ENCODE measurements around the gene BTNL9. TPM values are rescaled to one million over a fixed set of nuclear protein-coding genes. Genes with fewer than 3 reads are reported as not detected.
"Not testable (repeated sequence)": the region's sequence is repeated elsewhere in the genome, so short reads cannot be mapped to it uniquely, and the experiment has no call there.

BTNL9 gene
- total RNA-seq, 3 donors from 2014 or later (not counting 1 experiment from before 2014, with no cell fraction given) = 0.54 TPM; not detected in 2

- H3K4me1 ChIP-seq (ENCODE audit: control insufficient read depth, insufficient read depth, low read length) = no peaks in the 10 kb centered on the region
- H3K36me3 ChIP-seq (ENCODE audit: control insufficient read depth, insufficient read depth, low read length) = no peaks in the 10 kb centered on the region
- DNase-seq (no peak), ATAC-seq (no peak)
- Mint-ChIP-seq H3K27me3 (ENCODE audit: low read depth in 2 of 2) (peaks cover 31 to 40% of the 10 kb centered on the region in 2 donors), H3K4me1 (no peaks in the 10 kb centered on the region), H3K27ac (no peak overlapping the region), H3K4me3 (no peak overlapping the region), H3K36me3 (no peaks in the 10 kb centered on the region), H3K9me3 (no peaks in the 10 kb centered on the region)
- TF ChIP-seq CTCF (IDR thresholded peaks at IDR 0.05) = no peak
- 58% methylated on average over 9 of the region's 10 CpGs for WGBS (ENCODE audit: insufficient coverage)
- peaks cover 9% of the 10 kb centered on the region for H3K27me3 ChIP-seq (ENCODE audit: control insufficient read depth, insufficient read depth, low read length)
- H3K4me3 ChIP-seq (ENCODE audit: low read length) = no peak overlapping the region
- H3K9me3 ChIP-seq (ENCODE audit: control insufficient read depth, insufficient read depth, low read length) = no peaks in the 10 kb centered on the region
- no peak overlapping the region for H3K27ac ChIP-seq (ENCODE audit: low read length)
- intact Hi-C loops (cut with micrococcal nuclease) = no loop called here
These were observed 47.2 kb downstream of the BTNL9 start for GRCh38 chr5:181087309-181087708.

GRCh38 chr5:181088289-181088688 lies 48.2 kb downstream of the BTNL9 start:
- H3K27me3 ChIP-seq (ENCODE audit: control insufficient read depth, insufficient read depth, low read length) = peaks cover 7% of the 10 kb centered on the region
- no peak overlapping the region for H3K27ac Mint-ChIP-seq

GRCh38 chr5:181092428-181092827 lies 52.4 kb downstream of the BTNL9 start:
- H3K27me3 Mint-ChIP-seq (ENCODE audit: low read depth in 2 of 2) = peaks cover 14 to 15% of the 10 kb centered on the region in 2 donors
- no peak for ATAC-seq
- no peaks in the 10 kb centered on the region for H3K4me1 Mint-ChIP-seq
- DNase-seq = no peak
- Histone ChIP-seq H3K27ac (ENCODE audit: low read length) (no peak overlapping the region), H3K4me1 (ENCODE audit: control insufficient read depth, insufficient read depth, low read length) (no peaks in the 10 kb centered on the region), H3K4me3 (ENCODE audit: low read length) (no peak overlapping the region), H3K27me3 (ENCODE audit: control insufficient read depth, insufficient read depth, low read length) (no peaks in the 10 kb centered on the region), H3K9me3 (ENCODE audit: control insufficient read depth, insufficient read depth, low read length) (no peaks in the 10 kb centered on the region), H3K36me3 (ENCODE audit: control insufficient read depth, insufficient read depth, low read length) (no peaks in the 10 kb centered on the region)
- 69% methylated on average over 7 of the region's 7 CpGs for WGBS (ENCODE audit: insufficient coverage)
- no peak overlapping the region for H3K4me3 Mint-ChIP-seq
- no peaks in the 10 kb centered on the region for H3K9me3 Mint-ChIP-seq
- TF ChIP-seq CTCF (IDR thresholded peaks at IDR 0.05) = no peak
- H3K36me3 Mint-ChIP-seq = no peaks in the 10 kb centered on the region
- intact Hi-C loops (cut with micrococcal nuclease) = no loop called here
- H3K27ac Mint-ChIP-seq = no peak overlapping the region

More at GRCh38 chr5:181088289-181088688, 48.2 kb downstream of the BTNL9 start:
- H3K27ac ChIP-seq (ENCODE audit: low read length) = no peak overlapping the region
- TF ChIP-seq CTCF (IDR thresholded peaks at IDR 0.05) = no peak
- H3K4me1 Mint-ChIP-seq = no peaks in the 10 kb centered on the region
- ATAC-seq (peak in 2 of 3 donors; percentile 32 to 38), DNase-seq (peak in 1 of 2 donors; percentile 23)
- intact Hi-C loops (cut with micrococcal nuclease) = no loop called here
- no peak overlapping the region for H3K4me3 ChIP-seq (ENCODE audit: low read length)
- peaks cover 30 to 36% of the 10 kb centered on the region in 2 donors for H3K27me3 Mint-ChIP-seq (ENCODE audit: low read depth in 2 of 2)
- 70% methylated on average over 8 of the region's 10 CpGs for WGBS (ENCODE audit: insufficient coverage)
- H3K36me3 ChIP-seq (ENCODE audit: control insufficient read depth, insufficient read depth, low read length) = no peaks in the 10 kb centered on the region
- no peaks in the 10 kb centered on the region for H3K4me1 ChIP-seq (ENCODE audit: control insufficient read depth, insufficient read depth, low read length)
- H3K9me3 Mint-ChIP-seq = no peaks in the 10 kb centered on the region
- no peaks in the 10 kb centered on the region for H3K36me3 Mint-ChIP-seq
- no peak overlapping the region for H3K4me3 Mint-ChIP-seq
- H3K9me3 ChIP-seq (ENCODE audit: control insufficient read depth, insufficient read depth, low read length) = no peaks in the 10 kb centered on the region

GRCh38 chr5:181095162-181095561 lies 55.1 kb downstream of the BTNL9 start:
- H3K27ac Mint-ChIP-seq; H3K4me3 Mint-ChIP-seq; ATAC-seq; H3K36me3 ChIP-seq (ENCODE audit: control insufficient read depth, insufficient read depth, low read length); H3K4me3 ChIP-seq (ENCODE audit: low read length); H3K4me1 ChIP-seq (ENCODE audit: control insufficient read depth, insufficient read depth, low read length); H3K9me3 Mint-ChIP-seq; H3K4me1 Mint-ChIP-seq; intact Hi-C loops (cut with micrococcal nuclease); H3K27ac ChIP-seq (ENCODE audit: low read length); H3K9me3 ChIP-seq (ENCODE audit: control insufficient read depth, insufficient read depth, low read length); DNase-seq; H3K36me3 Mint-ChIP-seq: not testable (repeated sequence)
- no CpG with 5 or more reads among the region's 3 CpGs for WGBS (ENCODE audit: insufficient coverage)
- peaks cover 12% of the 10 kb centered on the region for H3K27me3 ChIP-seq (ENCODE audit: control insufficient read depth, insufficient read depth, low read length)
- peaks cover 26 to 29% of the 10 kb centered on the region in 2 donors for H3K27me3 Mint-ChIP-seq (ENCODE audit: low read depth in 2 of 2)

GRCh38 chr5:181096721-181097382 lies 56.8 kb downstream of the BTNL9 start:
- H3K27ac ChIP-seq (ENCODE audit: low read length); H3K36me3 Mint-ChIP-seq; DNase-seq; H3K4me1 ChIP-seq (ENCODE audit: control insufficient read depth, insufficient read depth, low read length); H3K9me3 Mint-ChIP-seq; H3K4me3 ChIP-seq (ENCODE audit: low read length); ATAC-seq; H3K4me1 Mint-ChIP-seq; H3K36me3 ChIP-seq (ENCODE audit: control insufficient read depth, insufficient read depth, low read length); H3K27ac Mint-ChIP-seq; intact Hi-C loops (cut with micrococcal nuclease); H3K4me3 Mint-ChIP-seq; H3K9me3 ChIP-seq (ENCODE audit: control insufficient read depth, insufficient read depth, low read length): not testable (repeated sequence)
- WGBS (ENCODE audit: insufficient coverage) = no CpG with 5 or more reads among the region's 26 CpGs
- H3K27me3 Mint-ChIP-seq (ENCODE audit: low read depth in 2 of 2) = peaks cover 28 to 29% of the 10 kb centered on the region in 2 donors
- H3K27me3 ChIP-seq (ENCODE audit: control insufficient read depth, insufficient read depth, low read length) = peaks cover 14% of the 10 kb centered on the region

GRCh38 chr5:181097383-181097753 lies 57.3 kb downstream of the BTNL9 start:
- H3K27ac ChIP-seq (ENCODE audit: low read length); ATAC-seq; DNase-seq; H3K4me3 Mint-ChIP-seq; H3K27ac Mint-ChIP-seq; H3K36me3 ChIP-seq (ENCODE audit: control insufficient read depth, insufficient read depth, low read length); H3K9me3 ChIP-seq (ENCODE audit: control insufficient read depth, insufficient read depth, low read length); H3K4me1 ChIP-seq (ENCODE audit: control insufficient read depth, insufficient read depth, low read length); intact Hi-C loops (cut with micrococcal nuclease); H3K9me3 Mint-ChIP-seq; H3K4me1 Mint-ChIP-seq; H3K4me3 ChIP-seq (ENCODE audit: low read length); H3K36me3 Mint-ChIP-seq: not testable (repeated sequence)
- H3K27me3 Mint-ChIP-seq (ENCODE audit: low read depth in 2 of 2) = peaks cover 24 to 25% of the 10 kb centered on the region in 2 donors
- peaks cover 14% of the 10 kb centered on the region for H3K27me3 ChIP-seq (ENCODE audit: control insufficient read depth, insufficient read depth, low read length)
- WGBS (ENCODE audit: insufficient coverage) = no CpG with 5 or more reads among the region's 26 CpGs

All from natural killer cell (primary cell).